ENCODE measurements around the gene DNM3. TPM values are rescaled to one million over a fixed set of nuclear protein-coding genes. Genes with fewer than 3 reads are reported as not detected.

DNM3 gene
- total and polyA plus RNA-seq, 2 donors (not counting 1 experiment from before 2014, with no cell fraction given): 1.0 to 1.3 TPM

DNA sequence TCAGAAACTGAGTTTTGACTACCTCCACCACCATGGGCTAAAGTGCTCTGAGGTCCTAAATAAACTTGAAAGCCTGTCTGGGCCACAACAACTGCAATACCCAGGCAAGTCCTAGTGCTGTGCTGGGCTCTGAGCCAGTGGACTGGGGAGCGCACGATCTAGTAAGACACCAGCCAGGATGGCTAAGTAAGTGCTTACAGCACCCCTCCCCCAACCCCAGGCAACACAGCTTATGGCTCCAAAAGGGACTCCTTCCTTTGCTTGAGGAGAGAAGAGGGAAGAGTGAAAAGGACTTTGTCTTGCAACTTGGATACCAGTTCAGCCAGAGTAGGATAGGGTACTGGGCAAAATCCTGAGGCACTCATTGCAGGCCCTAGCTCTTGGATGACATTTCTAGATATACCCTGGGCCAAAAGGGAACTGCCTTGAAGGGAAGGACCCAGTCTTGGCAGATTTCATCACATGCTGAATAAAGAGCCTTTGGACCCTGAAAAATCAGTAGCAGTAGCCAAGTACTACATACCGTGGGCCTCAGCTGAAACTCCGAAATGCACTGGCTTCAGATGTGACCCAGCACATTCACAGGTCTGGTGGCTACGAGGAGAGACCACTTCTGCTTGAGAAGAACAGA, 580.8 kb downstream of the DNM3 start:
- no peaks in the 10 kb centered on the region for H3K4me1 Mint-ChIP-seq
- POLR2A ChIA-PET: no interaction called here
- H2AFZ ChIP-seq (ENCODE audit: insufficient read depth, low read depth, low read length, poor library complexity, severe bottlenecking): no peak overlapping the region
- CTCF ChIA-PET: no interaction called here
- TF ChIP-seq, protein P1, sequence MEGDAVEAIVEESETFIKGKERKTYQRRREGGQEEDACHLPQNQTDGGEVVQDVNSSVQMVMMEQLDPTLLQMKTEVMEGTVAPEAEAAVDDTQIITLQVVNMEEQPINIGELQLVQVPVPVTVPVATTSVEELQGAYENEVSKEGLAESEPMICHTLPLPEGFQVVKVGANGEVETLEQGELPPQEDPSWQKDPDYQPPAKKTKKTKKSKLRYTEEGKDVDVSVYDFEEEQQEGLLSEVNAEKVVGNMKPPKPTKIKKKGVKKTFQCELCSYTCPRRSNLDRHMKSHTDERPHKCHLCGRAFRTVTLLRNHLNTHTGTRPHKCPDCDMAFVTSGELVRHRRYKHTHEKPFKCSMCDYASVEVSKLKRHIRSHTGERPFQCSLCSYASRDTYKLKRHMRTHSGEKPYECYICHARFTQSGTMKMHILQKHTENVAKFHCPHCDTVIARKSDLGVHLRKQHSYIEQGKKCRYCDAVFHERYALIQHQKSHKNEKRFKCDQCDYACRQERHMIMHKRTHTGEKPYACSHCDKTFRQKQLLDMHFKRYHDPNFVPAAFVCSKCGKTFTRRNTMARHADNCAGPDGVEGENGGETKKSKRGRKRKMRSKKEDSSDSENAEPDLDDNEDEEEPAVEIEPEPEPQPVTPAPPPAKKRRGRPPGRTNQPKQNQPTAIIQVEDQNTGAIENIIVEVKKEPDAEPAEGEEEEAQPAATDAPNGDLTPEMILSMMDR (IDR thresholded peaks at IDR 0.05): no peak
- TF ChIP-seq EZH2 (IDR thresholded peaks at IDR 0.05; ENCODE audit: borderline replicate concordance, insufficient read depth, low read depth, low read length, poor library complexity, severe bottlenecking): no peak
- no peaks in the 10 kb centered on the region for H3K79me2 ChIP-seq (ENCODE audit: control insufficient read depth, insufficient read depth, low read length)
- H3K4me3 Mint-ChIP-seq: no peak overlapping the region
- H3K27me3 ChIP-seq (replicated peaks in 1 of 4; ENCODE audit: control extremely low read depth in 1 of 4, control insufficient read depth in 3 of 4, insufficient read depth in 4 of 4, low read length in 3 of 4): no peaks in the 10 kb centered on the region
- H3K9me3 Mint-ChIP-seq (ENCODE audit: insufficient read depth): no peaks in the 10 kb centered on the region
- ATAC-seq (ENCODE audit: low read depth) (no peak), DNase-seq (no peak)
- no peaks in the 10 kb centered on the region for H3K27me3 Mint-ChIP-seq
- no peaks in the 10 kb centered on the region for H3K9me3 ChIP-seq (ENCODE audit: control extremely low read depth in 1 of 3, control insufficient read depth in 2 of 3, insufficient read depth in 1 of 3, low read length in 2 of 3)
- no peak overlapping the region for H3K27ac Mint-ChIP-seq
- no peak overlapping the region for H3K9ac ChIP-seq (ENCODE audit: low read length)
- 100% methylated on average over 3 of the region's 5 CpGs for WGBS (ENCODE audit: insufficient coverage)
- H3K4me3 ChIP-seq (ENCODE audit: control extremely low read depth in 1 of 5, extremely low read depth in 1 of 5, insufficient read depth in 1 of 5, low read depth in 2 of 5, low read length in 4 of 5): no peak overlapping the region
- intact Hi-C loops (cut with micrococcal nuclease): no loop called here
- no peak overlapping the region for H3K27ac ChIP-seq (ENCODE audit: low read length in 2 of 2)
- no peaks in the 10 kb centered on the region for H4K20me1 ChIP-seq (ENCODE audit: control insufficient read depth, insufficient read depth, low read length, poor library complexity, severe bottlenecking)
- no peaks in the 10 kb centered on the region for H3K36me3 ChIP-seq (replicated peaks in 1 of 2; ENCODE audit: control extremely low read depth in 1 of 2, control insufficient read depth in 1 of 2, extremely low read depth in 1 of 2, insufficient read depth in 2 of 2, low read length in 1 of 2)
- no peak overlapping the region for H3K4me2 ChIP-seq (replicated peaks; ENCODE audit: low read depth, low read length, poor library complexity, severe bottlenecking)
- H3K4me1 ChIP-seq (ENCODE audit: control insufficient read depth in 2 of 2, insufficient read depth in 2 of 2, low read length in 2 of 2): peaks cover under 1% of the 10 kb centered on the region in 2 donors

DNA sequence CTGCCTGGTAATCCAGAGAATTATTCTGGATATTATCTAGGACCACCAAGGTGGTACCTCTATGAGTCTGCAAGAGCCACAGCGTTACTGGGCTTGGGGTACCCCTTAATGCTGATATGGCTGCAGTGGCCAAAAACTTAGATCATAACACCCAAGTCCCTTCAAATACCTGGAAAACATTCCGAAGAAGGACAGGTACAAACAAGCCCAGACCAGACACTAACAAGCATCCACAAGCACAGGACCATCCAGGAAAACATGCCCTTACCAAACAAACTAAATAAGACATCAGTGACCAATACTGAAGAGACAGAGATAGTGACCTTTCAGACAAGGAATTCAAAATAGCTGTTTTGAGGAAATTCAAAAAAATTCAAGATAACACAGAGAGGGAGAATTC, 582.0 kb downstream of the DNM3 start:
- Histone ChIP-seq H3K4me3 (ENCODE audit: control extremely low read depth in 1 of 5, extremely low read depth in 1 of 5, insufficient read depth in 1 of 5, low read depth in 2 of 5, low read length in 4 of 5) (no peak overlapping the region), H3K27ac (ENCODE audit: low read length in 2 of 2) (no peak overlapping the region), H3K79me2 (ENCODE audit: control insufficient read depth, insufficient read depth, low read length) (no peaks in the 10 kb centered on the region), H3K4me1 (ENCODE audit: control insufficient read depth in 2 of 2, insufficient read depth in 2 of 2, low read length in 2 of 2) (peaks cover 6% of the 10 kb centered on the region in 2 donors), H3K4me2 (replicated peaks; ENCODE audit: low read depth, low read length, poor library complexity, severe bottlenecking) (no peak overlapping the region), H3K27me3 (replicated peaks in 1 of 4; ENCODE audit: control extremely low read depth in 1 of 4, control insufficient read depth in 3 of 4, insufficient read depth in 4 of 4, low read length in 3 of 4) (no peaks in the 10 kb centered on the region), H3K36me3 (replicated peaks in 1 of 2; ENCODE audit: control extremely low read depth in 1 of 2, control insufficient read depth in 1 of 2, extremely low read depth in 1 of 2, insufficient read depth in 2 of 2, low read length in 1 of 2) (no peaks in the 10 kb centered on the region), H2AFZ (ENCODE audit: insufficient read depth, low read depth, low read length, poor library complexity, severe bottlenecking) (no peak overlapping the region), H3K9me3 (ENCODE audit: control extremely low read depth in 1 of 3, control insufficient read depth in 2 of 3, insufficient read depth in 1 of 3, low read length in 2 of 3) (no peaks in the 10 kb centered on the region), H3K9ac (ENCODE audit: low read length) (no peak overlapping the region), H4K20me1 (ENCODE audit: control insufficient read depth, insufficient read depth, low read length, poor library complexity, severe bottlenecking) (no peaks in the 10 kb centered on the region)
- ChIA-PET POLR2A (no interaction called here), CTCF (interaction anchor here (1.2 kb wide), 1 partner anchor 27 kb away, joined by 4 read pairs; no protein-coding TSS in a partner anchor)
- no peak for DNase-seq
- ATAC-seq (ENCODE audit: low read depth): no peak
- no peak overlapping the region for H3K27ac Mint-ChIP-seq
- no peak overlapping the region for H3K4me3 Mint-ChIP-seq
- 87% methylated on average over 2 of the region's 2 CpGs for WGBS (ENCODE audit: insufficient coverage)
- no peak for TF ChIP-seq EZH2 (IDR thresholded peaks at IDR 0.05; ENCODE audit: borderline replicate concordance, insufficient read depth, low read depth, low read length, poor library complexity, severe bottlenecking)
- TF ChIP-seq, protein P1 (IDR thresholded peaks at IDR 0.05): no peak
- intact Hi-C loops (cut with micrococcal nuclease): no loop called here
- no peaks in the 10 kb centered on the region for H3K4me1 Mint-ChIP-seq
- no peaks in the 10 kb centered on the region for H3K9me3 Mint-ChIP-seq (ENCODE audit: insufficient read depth)
- no peaks in the 10 kb centered on the region for H3K27me3 Mint-ChIP-seq
